Stimulated activated CD8-positive, alpha-beta memory T cell treated with anti-CD3 and anti-CD28 coated beads, Interleukin-2, amount 100 ng/mL, for 1 hour (primary cell): ENCODE measurements around the gene TMEM161B.
"Not testable (repeated sequence)": the region's sequence is repeated elsewhere in the genome, so short reads cannot be mapped to it uniquely, and the experiment has no call there.

Experiments
- DNase-seq, 2 donors: peaks; one replicate each; pipeline ENCODE4 v3.0.0-alpha.2; 2020; ENCODE audit warnings: low read depth in 2 of 2

Gene TMEM161B

GRCh38 chr5:88183255-88183654 is 85.4 kb downstream of the TMEM161B start:
- DNase-seq, result no peak

GRCh38 chr5:88177486-88177885 is 91.2 kb downstream of the TMEM161B start:
- DNase-seq, result not testable (repeated sequence)

GRCh38 chr5:88172847-88173758 is 95.5 kb downstream of the TMEM161B start:
- DNase-seq, result no peak

- DNase-seq, result no peak
Observed at GRCh38 chr5:88159591-88159990, 109.1 kb downstream of the TMEM161B start.

GRCh38 chr5:88158056-88158455 is 110.6 kb downstream of the TMEM161B start:
- DNase-seq, result no peak

GRCh38 chr5:88154891-88155290 is 113.8 kb downstream of the TMEM161B start:
- no peak for DNase-seq

- DNase-seq, result no peak
Observed at GRCh38 chr5:88150747-88151146, 117.9 kb downstream of the TMEM161B start.

- DNase-seq, result no peak
Observed at GRCh38 chr5:88145611-88146467, 122.8 kb downstream of the TMEM161B start.

- no peak for DNase-seq
Observed at GRCh38 chr5:88145221-88145610, 123.4 kb downstream of the TMEM161B start.
